ENCODE data around the gene SH2D3A.
"Not testable (repeated sequence)": the region's sequence is repeated elsewhere in the genome, so short reads cannot be mapped to it uniquely, and the experiment has no call there.

SH2D3A gene

DNA sequence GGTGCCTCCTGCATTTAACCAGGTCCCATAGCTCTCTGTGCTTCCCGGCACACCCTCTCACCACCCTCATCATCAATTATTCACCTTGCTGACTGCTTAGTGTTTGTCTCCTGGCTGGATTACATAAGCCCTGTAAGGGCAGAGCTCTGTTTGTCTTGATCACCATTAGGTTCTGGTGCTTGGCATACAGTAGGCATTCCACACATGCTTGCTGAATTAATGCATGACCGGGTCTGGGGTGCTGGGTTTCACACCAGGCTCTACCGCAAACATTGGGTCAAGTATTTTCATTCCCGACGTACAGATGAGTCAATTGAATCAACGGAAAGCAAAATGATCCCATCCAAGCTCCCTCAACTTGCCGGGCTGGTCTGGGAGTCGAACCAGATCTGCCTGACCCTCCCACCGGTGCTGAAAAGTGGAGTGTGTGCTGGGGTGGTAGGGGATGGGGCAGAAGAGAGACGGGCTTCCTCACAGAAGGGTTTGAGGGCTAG lies 33.8 kb upstream of the SH2D3A start:
- in situ Hi-C loops (cut with HindIII; ENCODE audit: low sequenced_read_pairs): no loop called here
- TF ChIP-seq, protein P1, sequence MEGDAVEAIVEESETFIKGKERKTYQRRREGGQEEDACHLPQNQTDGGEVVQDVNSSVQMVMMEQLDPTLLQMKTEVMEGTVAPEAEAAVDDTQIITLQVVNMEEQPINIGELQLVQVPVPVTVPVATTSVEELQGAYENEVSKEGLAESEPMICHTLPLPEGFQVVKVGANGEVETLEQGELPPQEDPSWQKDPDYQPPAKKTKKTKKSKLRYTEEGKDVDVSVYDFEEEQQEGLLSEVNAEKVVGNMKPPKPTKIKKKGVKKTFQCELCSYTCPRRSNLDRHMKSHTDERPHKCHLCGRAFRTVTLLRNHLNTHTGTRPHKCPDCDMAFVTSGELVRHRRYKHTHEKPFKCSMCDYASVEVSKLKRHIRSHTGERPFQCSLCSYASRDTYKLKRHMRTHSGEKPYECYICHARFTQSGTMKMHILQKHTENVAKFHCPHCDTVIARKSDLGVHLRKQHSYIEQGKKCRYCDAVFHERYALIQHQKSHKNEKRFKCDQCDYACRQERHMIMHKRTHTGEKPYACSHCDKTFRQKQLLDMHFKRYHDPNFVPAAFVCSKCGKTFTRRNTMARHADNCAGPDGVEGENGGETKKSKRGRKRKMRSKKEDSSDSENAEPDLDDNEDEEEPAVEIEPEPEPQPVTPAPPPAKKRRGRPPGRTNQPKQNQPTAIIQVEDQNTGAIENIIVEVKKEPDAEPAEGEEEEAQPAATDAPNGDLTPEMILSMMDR (IDR thresholded peaks at IDR 0.05; ENCODE audit: low read depth, low read length): no peak
- no peak overlapping the region for H3K4me3 ChIP-seq (ENCODE audit: low read depth, low read length)
- DNase-seq (ENCODE audit: low read depth, low spot score): peak; percentile 54

DNA sequence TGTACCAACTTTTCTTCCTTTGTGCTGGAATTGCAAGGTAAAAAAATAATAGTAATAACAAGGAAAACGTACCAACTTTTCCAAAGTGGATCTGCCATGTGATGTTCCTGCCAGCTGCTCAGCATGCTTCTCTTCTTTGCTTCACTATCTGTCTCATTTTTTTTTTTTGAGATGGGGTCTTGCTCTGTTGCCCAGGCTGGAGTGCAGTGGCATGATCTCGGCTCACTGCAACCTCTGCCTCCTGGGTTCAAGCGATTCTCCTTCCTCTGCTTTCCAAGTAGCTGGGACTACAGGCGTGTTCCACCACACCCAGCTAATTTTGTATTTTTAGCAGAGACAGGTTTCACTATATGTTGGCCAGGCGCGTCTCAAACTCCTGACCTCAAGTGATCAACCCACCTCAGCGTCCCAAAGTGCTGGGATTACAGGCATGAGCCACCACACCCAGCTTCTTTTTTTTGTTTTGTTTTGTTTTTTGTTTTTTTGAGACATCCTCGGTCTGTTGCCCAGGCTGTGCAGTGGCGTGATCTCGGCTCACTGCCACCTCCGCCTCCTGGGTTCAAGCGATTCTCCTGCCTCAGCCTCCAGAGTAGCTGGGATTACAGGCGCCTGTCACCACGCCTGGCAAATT lies 33.0 kb upstream of the SH2D3A start:
- H3K4me3 ChIP-seq (ENCODE audit: low read depth, low read length); DNase-seq (ENCODE audit: low read depth, low spot score); in situ Hi-C loops (cut with HindIII; ENCODE audit: low sequenced_read_pairs): not testable (repeated sequence)

DNA sequence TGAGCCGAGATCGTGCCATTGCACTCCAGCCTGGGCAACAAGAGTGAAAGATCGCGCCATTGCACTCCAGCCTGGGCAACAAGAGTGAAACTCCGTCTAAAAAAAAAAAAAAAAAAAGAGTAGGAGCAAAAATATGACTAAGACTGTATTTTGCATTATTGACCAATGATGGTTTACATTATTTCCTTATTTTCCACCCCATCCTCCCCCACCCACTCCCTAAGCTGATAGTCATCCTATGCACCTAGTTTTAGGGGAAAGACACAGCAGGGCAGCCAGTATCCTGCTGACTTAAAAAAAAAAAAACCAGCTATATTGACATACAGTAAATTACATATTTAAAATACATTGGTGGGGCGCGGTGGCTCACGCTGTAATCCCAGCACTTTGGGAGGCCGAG lies 30.4 kb upstream of the SH2D3A start:
- no peak overlapping the region for H3K4me3 ChIP-seq (ENCODE audit: low read depth, low read length)
- DNase-seq (ENCODE audit: low read depth, low spot score): no peak
- in situ Hi-C loops (cut with HindIII; ENCODE audit: low sequenced_read_pairs): no loop called here
- TF ChIP-seq, protein P1 (IDR thresholded peaks at IDR 0.05; ENCODE audit: low read depth, low read length): no peak

DNA sequence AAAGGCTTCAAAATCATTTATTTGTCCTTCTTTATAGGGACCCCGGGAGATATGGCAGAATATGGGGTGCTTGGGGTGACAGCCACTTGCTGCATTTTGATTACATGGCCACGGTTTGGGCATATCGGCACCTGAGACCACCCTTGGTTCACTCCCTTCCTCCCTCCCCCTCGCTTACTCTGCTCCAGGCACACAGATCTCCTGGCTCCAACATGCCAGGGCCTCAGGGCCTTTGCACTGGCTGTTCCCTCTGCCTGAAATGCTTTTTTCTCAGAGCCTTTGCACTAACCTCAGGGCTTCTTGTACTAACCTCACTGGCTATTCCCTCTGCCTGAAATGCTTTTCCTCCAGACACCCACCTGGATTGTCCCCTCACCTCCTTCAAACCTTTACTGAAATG lies 29.0 kb upstream of the SH2D3A start:
- DNase-seq (ENCODE audit: low read depth, low spot score): no peak
- no peak overlapping the region for H3K4me3 ChIP-seq (ENCODE audit: low read depth, low read length)
- TF ChIP-seq, protein P1 (IDR thresholded peaks at IDR 0.05; ENCODE audit: low read depth, low read length): no peak
- in situ Hi-C loops (cut with HindIII; ENCODE audit: low sequenced_read_pairs): no loop called here

DNA sequence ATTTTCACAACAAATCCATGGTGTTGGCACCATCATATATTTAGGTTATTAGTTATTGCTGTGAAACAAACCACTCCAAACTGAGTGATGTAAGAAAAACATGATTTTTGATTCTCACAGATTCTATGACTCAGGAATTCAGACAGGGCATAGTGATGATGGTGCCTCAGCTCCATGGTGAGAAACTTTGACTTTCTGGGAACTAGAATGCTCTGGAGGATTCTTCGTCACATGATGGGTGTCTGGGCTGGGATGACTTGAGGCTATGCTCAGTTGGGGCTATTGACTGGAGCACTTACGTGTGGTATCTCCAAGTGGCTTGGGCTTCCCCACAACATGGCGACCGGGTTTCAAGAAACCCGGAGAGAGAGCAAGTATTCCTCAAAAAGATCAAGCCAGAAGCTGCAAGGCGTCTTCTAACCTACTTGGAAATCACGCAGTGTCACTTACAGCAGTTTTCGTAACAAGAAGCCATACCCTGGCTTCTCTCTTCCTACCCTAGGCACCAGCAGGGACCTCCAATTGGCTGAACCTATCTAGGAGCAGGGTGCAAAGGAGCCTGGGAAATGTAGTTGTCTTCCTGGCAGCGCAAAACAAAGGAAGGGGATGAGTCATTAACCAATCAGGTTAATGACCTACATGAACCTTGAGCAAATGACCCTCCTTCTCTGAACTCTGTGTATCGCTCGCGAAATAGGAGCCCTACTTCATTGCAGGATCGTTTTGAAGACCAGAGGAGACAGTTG lies 27.6 kb upstream of the SH2D3A start:
- TF ChIP-seq, protein P1 (IDR thresholded peaks at IDR 0.05; ENCODE audit: low read depth, low read length): no peak
- no peak for DNase-seq (ENCODE audit: low read depth, low spot score)
- in situ Hi-C loops (cut with HindIII; ENCODE audit: low sequenced_read_pairs): no loop called here
- H3K4me3 ChIP-seq (ENCODE audit: low read depth, low read length): no peak overlapping the region

DNA sequence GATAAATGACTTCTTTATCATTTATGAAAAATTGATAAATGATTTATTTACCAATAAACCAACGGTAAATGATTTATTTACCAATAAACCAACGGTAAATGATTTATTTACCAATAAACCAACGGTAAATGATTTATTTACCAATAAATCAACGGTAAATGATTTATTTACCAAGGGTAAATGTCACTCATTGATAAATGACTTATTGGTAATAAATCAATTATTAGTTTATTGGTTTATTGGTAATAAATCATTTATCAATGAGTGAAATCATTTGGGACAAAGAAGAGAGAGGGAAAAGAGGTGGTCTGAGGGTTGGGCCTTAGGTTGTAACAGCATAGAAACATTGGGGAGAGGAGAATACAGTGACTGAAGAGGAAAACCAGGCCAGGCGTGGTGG lies 26.7 kb upstream of the SH2D3A start:
- H3K4me3 ChIP-seq (ENCODE audit: low read depth, low read length): no peak overlapping the region
- no peak for DNase-seq (ENCODE audit: low read depth, low spot score)
- in situ Hi-C loops (cut with HindIII; ENCODE audit: low sequenced_read_pairs): no loop called here

More for the DNA sequence above, 26.7 kb upstream of the SH2D3A start:
- TF ChIP-seq, protein P1 (IDR thresholded peaks at IDR 0.05; ENCODE audit: low read depth, low read length): no peak

Measured in astrocyte of the spinal cord (primary cell).